K562 (cell line): ENCODE results near the gene TSPAN11.

Source experiments
- BRD4 ChIP-seq: fragments of 200-600 bp; sonication (generic); IDR thresholded peaks from 2 replicates; pipeline ENCODE4 v1.6.1; 2017; ENCODE audit warnings: inconsistent platforms
- CHD1 ChIP-seq: fragments of 200-600 bp; sonication (generic); IDR thresholded peaks from one replicate; pipeline ENCODE4 v1.6.1; 2012; ENCODE audit warnings: mild to moderate bottlenecking, moderate library complexity, low read length, inconsistent platforms
- CTCF ChIP-seq, 3 experiments: IDR thresholded peaks in 2 of 3; conservative IDR thresholded peaks in 1 of 3; 2 replicates each; pipeline ENCODE4 v1.5.1; 2011 to 2012; ENCODE audit warnings: low read length in 3 of 3, mild to moderate bottlenecking in 3 of 3, control low read depth in 2 of 3, improper control_type of control experiment in 1 of 3, inconsistent platforms in 1 of 3, low read depth in 1 of 3, mixed read lengths in 1 of 3, moderate library complexity in 1 of 3; ENCODE audit not compliant: insufficient read depth in 2 of 3
- IRF1 ChIP-seq: sonication (generic); formaldehyde crosslinking; IDR thresholded peaks from 2 replicates; pipeline ENCODE4 v1.8.0; 2022; ENCODE audit warnings: missing genetic modification reagents, mild to moderate bottlenecking, borderline replicate concordance
- KLF16 ChIP-seq: IDR thresholded peaks from 2 replicates; pipeline ENCODE4 v1.6.1; 2016; ENCODE audit warnings: antibody characterized with exemption
- POLR2AphosphoS5 ChIP-seq: IDR thresholded peaks from 2 replicates; pipeline ENCODE4 v1.6.1; 2011; ENCODE audit warnings: mild to moderate bottlenecking, low read depth, low read length, moderate library complexity; ENCODE audit not compliant: control insufficient read depth, insufficient read depth
- SMARCE1 ChIP-seq: fragments of 450-650 bp; IDR thresholded peaks from 2 replicates; pipeline ENCODE4 v1.7.1; 2016; ENCODE audit warnings: mild to moderate bottlenecking
- TAF1 ChIP-seq: IDR thresholded peaks from 2 replicates; pipeline ENCODE4 v1.6.1; 2011; ENCODE audit warnings: mild to moderate bottlenecking, low read length, moderate library complexity; ENCODE audit not compliant: insufficient read depth, control insufficient read depth, severe bottlenecking; ENCODE audit errors: extremely low read depth
- TCF7 ChIP-seq: sonication (generic); IDR thresholded peaks from 2 replicates; pipeline ENCODE4 v1.6.1; 2016; ENCODE audit warnings: antibody characterized with exemption, borderline replicate concordance
- TCFL5 ChIP-seq: fragments of 250-450 bp; sonication (Bioruptor Pico); conservative IDR thresholded peaks from 2 replicates; pipeline ENCODE4 v1.6.1; 2021; ENCODE audit warnings: mild to moderate bottlenecking, moderate library complexity, matching md5 sums
- ZNF184 ChIP-seq: sonication (generic); formaldehyde crosslinking; IDR thresholded peaks from 2 replicates; pipeline ENCODE4 v1.5.0; 2020; ENCODE audit warnings: missing genetic modification reagents
- ZNF551 ChIP-seq: fragments of 250-450 bp; sonication (Bioruptor Pico); IDR thresholded peaks from 2 replicates; pipeline ENCODE4 v1.5.0; 2021; ENCODE audit warnings: mild to moderate bottlenecking, moderate library complexity
- ZNF830 ChIP-seq: fragments of 250-450 bp; sonication (Bioruptor Pico); IDR thresholded peaks from 2 replicates; pipeline ENCODE4 v1.5.0; 2021; ENCODE audit warnings: mild to moderate bottlenecking
- TF ChIP-seq, protein P1 (sequence below): sonication (generic); formaldehyde crosslinking; IDR thresholded peaks from 2 replicates; pipeline ENCODE4 v1.5.0; 2020; ENCODE audit warnings: missing genetic modification reagents

DNA sequence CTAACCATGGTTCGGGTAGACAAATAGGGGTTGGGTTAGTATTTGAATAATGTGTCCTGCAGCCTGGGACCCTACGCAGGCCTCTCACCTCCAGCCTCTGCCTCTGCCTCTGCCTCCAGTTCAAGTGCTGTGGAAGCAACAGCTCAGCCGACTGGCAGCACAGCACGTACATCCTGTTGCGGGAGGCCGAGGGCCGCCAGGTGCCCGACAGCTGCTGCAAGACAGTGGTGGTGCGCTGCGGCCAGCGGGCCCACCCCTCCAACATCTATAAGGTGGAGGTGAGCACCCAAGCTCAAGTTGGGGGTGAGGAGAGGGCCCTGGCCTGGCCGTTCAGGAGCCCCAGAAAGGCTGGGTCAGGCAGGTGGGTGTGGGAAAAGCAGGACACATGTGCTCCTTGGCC, 55.9 kb downstream of the TSPAN11 start:
- TF ChIP-seq KLF16 (no peak), ZNF184 (CRISPR knock-in tag) (no peak), TCFL5 (no peak), CTCF (IDR thresholded peaks at IDR 0.05 in 2 of 3, conservative IDR thresholded peaks at IDR 0.05 in 1 of 3; ENCODE audit: insufficient read depth in 2 of 3, low read depth in 1 of 3, low read length in 3 of 3) (no peak), TCF7 (no peak), ZNF830 (no peak), BRD4 (no peak), TAF1 (no peak), ZNF551 (CRISPR knock-in tag) (no peak), CHD1 (no peak), POLR2AphosphoS5 (no peak), IRF1 (CRISPR knock-in tag) (no peak), SMARCE1 (no peak)
- TF ChIP-seq, protein P1, sequence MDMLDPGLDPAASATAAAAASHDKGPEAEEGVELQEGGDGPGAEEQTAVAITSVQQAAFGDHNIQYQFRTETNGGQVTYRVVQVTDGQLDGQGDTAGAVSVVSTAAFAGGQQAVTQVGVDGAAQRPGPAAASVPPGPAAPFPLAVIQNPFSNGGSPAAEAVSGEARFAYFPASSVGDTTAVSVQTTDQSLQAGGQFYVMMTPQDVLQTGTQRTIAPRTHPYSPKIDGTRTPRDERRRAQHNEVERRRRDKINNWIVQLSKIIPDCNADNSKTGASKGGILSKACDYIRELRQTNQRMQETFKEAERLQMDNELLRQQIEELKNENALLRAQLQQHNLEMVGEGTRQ (CRISPR knock-in tag) = no peak
